ENCODE data around the gene RASSF4. TPM values are rescaled to one million over a fixed set of nuclear protein-coding genes. Genes with fewer than 3 reads are reported as not detected.

RASSF4 gene
- total RNA-seq, 1 donor from 2014 or later, result 83.0 TPM

DNA sequence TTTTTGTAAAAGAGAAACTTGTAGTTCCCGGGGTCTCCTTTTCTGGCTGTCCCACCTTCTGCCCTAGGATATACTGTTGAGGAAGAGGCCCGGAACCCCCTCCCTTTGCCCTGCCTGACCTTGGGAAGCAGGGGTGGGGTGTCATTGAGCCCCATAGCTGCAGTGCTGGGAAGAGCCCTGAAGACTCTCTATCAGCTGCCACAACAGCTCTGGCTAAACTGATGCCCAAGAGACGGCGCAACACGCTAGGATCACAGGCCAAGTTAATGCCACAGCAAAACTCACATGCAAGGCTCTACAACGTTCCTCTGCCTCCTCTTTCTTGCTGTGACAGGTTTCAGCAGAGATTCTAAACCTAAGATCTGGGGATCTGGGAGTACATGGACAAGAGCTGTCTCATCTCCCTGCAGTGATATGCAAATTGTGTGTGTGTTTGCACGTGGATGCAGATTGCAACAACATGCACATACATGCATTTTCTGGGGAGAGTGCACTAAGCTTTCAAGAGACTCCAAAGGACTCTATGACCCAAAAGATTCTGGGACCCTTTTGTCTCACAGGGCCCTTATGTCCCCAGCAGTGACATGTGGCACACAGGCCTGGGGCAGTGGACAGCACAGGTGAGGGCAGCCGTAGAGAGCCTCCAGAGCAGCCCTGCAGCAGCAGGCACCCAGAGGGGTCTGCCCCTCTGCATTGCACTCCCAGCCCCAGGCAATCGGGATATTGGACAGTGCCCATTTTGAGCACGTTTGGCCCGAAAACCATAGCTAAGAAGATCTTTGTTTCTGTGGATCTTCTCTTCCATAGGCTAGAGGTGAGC lies 2.5 kb downstream of the RASSF4 start:
- peaks cover 38% of the 10 kb centered on the region for H3K4me1 ChIP-seq (ENCODE audit: insufficient read depth, low read length)
- TF ChIP-seq EZH2 (IDR thresholded peaks at IDR 0.05; ENCODE audit: insufficient read depth, low read length), result no peak
- TF ChIP-seq CTCF (IDR thresholded peaks at IDR 0.05; ENCODE audit: insufficient read depth, low read depth, low read length), result no peak
- no peak overlapping the region for H3K4me2 ChIP-seq (ENCODE audit: low read length)
- Mint-ChIP-seq H3K36me3 (ENCODE audit: low read depth, unreplicated experiment) (no peaks in the 10 kb centered on the region), H3K9me3 (ENCODE audit: unreplicated experiment) (no peaks in the 10 kb centered on the region), H3K4me1 (ENCODE audit: low read depth, unreplicated experiment) (peaks cover 76% of the 10 kb centered on the region), H3K27ac (ENCODE audit: unreplicated experiment) (peak overlapping the region; percentile 20), H3K27me3 (ENCODE audit: low read depth, unreplicated experiment) (no peaks in the 10 kb centered on the region), H3K4me3 (ENCODE audit: unreplicated experiment) (peak overlapping the region; percentile 90)
- no peaks in the 10 kb centered on the region for H3K27me3 ChIP-seq (ENCODE audit: insufficient read depth, low read length)
- no peak overlapping the region for H3K4me3 ChIP-seq (ENCODE audit: insufficient read depth, low read depth, low read length)
- no peak overlapping the region for H3K27ac ChIP-seq (ENCODE audit: low read depth, low read length)
- no peak overlapping the region for H3K9ac ChIP-seq (ENCODE audit: low read length)
- no peak for DNase-seq (ENCODE audit: low read depth)
- FAIRE-seq, result no peak
- H3K79me2 ChIP-seq (ENCODE audit: insufficient read depth, low read length), result no peaks in the 10 kb centered on the region
- H3K36me3 ChIP-seq (ENCODE audit: insufficient read depth, low read length), result no peaks in the 10 kb centered on the region
- H4K20me1 ChIP-seq (ENCODE audit: insufficient read depth, low read length), result no peaks in the 10 kb centered on the region
- H3K9me3 ChIP-seq (ENCODE audit: insufficient read depth, low read depth, low read length), result no peaks in the 10 kb centered on the region
- no peak overlapping the region for H2AFZ ChIP-seq (ENCODE audit: low read depth, low read length)

DNA sequence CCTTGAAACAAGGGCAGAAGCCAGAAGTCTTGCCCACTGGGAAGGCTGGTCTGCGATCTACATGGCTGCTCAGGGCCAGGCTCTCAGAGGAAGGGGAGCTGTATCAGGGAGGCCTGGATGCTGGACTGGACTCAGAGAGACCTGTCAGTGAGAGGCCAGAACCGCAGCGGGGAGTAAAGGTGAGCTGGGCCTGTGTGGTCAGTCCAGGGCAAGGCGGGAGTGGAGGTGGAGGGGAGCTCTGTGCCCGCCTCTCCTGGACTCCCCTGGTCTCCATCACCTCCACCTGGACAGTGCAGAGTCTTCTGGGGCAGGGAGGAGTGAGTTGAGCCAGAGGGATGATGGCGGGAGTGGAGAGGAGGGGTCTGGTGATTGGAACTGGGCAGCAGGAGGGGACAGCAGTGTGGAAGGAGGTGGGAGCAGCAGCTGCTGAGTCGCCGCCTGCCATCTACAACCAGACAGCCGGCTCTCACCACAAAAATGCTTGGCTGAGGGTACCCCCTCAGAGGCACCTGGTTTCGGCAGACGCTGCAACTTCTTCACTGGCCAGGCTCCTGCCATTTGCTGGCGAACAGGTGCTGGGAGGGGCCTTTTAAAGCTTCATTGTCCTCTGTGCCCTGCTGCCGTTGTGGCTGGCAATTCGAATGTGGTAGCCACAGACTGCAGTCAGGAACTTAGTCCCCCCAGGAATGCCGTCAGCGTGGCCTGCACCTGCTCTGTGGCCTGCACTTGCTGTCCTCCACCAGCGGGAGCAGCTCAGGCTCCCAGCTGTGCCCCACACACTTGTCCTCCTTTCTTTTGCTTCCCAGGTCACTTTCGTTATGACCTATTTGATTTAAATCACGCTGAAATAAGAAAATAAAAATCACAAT lies 3.5 kb downstream of the RASSF4 start:
- no peaks in the 10 kb centered on the region for H3K27me3 ChIP-seq (ENCODE audit: insufficient read depth, low read length)
- Mint-ChIP-seq H3K27me3 (ENCODE audit: low read depth, unreplicated experiment) (no peaks in the 10 kb centered on the region), H3K4me1 (ENCODE audit: low read depth, unreplicated experiment) (peaks cover 77% of the 10 kb centered on the region), H3K36me3 (ENCODE audit: low read depth, unreplicated experiment) (no peaks in the 10 kb centered on the region), H3K4me3 (ENCODE audit: unreplicated experiment) (peak overlapping the region; percentile 68), H3K9me3 (ENCODE audit: unreplicated experiment) (no peaks in the 10 kb centered on the region), H3K27ac (ENCODE audit: unreplicated experiment) (peak overlapping the region; percentile 43)
- H3K4me2 ChIP-seq (ENCODE audit: low read length), result no peak overlapping the region
- no peaks in the 10 kb centered on the region for H3K9me3 ChIP-seq (ENCODE audit: insufficient read depth, low read depth, low read length)
- no peak overlapping the region for H3K4me3 ChIP-seq (ENCODE audit: insufficient read depth, low read depth, low read length)
- H4K20me1 ChIP-seq (ENCODE audit: insufficient read depth, low read length), result no peaks in the 10 kb centered on the region
- H3K36me3 ChIP-seq (ENCODE audit: insufficient read depth, low read length), result no peaks in the 10 kb centered on the region
- H3K79me2 ChIP-seq (ENCODE audit: insufficient read depth, low read length), result no peaks in the 10 kb centered on the region
- DNase-seq (ENCODE audit: low read depth) (no peak), FAIRE-seq (no peak)
- no peak overlapping the region for H3K27ac ChIP-seq (ENCODE audit: low read depth, low read length)
- H2AFZ ChIP-seq (ENCODE audit: low read depth, low read length), result no peak overlapping the region
- TF ChIP-seq CTCF (IDR thresholded peaks at IDR 0.05; ENCODE audit: insufficient read depth, low read depth, low read length), result no peak
- TF ChIP-seq EZH2 (IDR thresholded peaks at IDR 0.05; ENCODE audit: insufficient read depth, low read length), result no peak
- H3K4me1 ChIP-seq (ENCODE audit: insufficient read depth, low read length), result peaks cover 38% of the 10 kb centered on the region
- no peak overlapping the region for H3K9ac ChIP-seq (ENCODE audit: low read length)

All from astrocyte (in vitro differentiated cells and primary cell).